Measurements from ENCODE around the gene GOLGA8B.
"Not testable (repeated sequence)": the region's sequence is repeated elsewhere in the genome, so short reads cannot be mapped to it uniquely, and the experiment has no call there.

Gene GOLGA8B

DNA sequence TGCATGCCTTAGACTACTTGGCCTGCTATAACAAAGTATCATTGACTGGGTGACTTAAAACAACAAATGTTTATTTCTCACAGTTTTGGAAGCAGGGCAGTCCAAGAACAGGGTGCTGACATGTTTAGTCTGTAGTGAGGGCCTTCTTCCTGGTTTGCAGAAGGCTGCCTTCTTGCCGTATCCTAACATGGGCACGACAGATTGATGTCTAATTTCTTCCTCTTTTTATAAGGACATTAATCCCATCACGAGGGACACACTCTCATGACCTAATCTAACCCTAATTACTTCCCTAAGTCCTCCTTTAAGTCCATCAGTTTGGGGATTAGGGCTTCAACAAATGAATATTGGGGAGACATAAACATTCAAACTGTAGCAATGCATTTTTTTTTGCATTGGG lies 10.9 kb upstream of the GOLGA8B start:
- WGBS, result 89% methylated on average over 3 of the region's 3 CpGs
- Histone ChIP-seq H3K27me3 (ENCODE audit: insufficient read depth, low read length) (no peaks in the 10 kb centered on the region), H3K4me3 (ENCODE audit: low read length) (no peak overlapping the region), H3K9me3 (ENCODE audit: insufficient read depth, low read depth, low read length) (no peaks in the 10 kb centered on the region), H3K4me1 (ENCODE audit: insufficient read depth, low read length) (no peaks in the 10 kb centered on the region), H3K9ac (ENCODE audit: low read depth, low read length) (no peak overlapping the region), H3K36me3 (ENCODE audit: insufficient read depth, low read length) (no peaks in the 10 kb centered on the region), H3K27ac (ENCODE audit: low read depth, low read length) (no peak overlapping the region)

DNA sequence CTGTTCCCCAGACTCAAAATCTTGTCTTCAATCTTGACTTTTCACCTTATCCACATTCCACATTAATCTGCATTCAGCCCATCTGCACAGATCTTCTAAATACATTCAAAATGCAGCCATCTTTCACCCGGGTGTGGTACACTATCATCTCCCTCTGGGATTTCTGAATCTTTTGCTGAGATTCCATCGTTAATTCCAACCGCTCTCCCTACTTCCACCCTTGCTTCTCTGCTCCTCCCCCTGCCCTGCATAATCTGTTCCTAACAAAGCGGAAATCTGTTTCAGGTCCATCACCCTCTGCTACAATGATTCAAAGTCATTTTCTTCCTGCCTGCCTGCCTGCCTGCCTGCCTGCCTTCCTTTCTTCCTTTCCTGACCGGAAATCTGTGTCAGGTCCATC lies 7.9 kb upstream of the GOLGA8B start:
- no peak overlapping the region for H3K4me3 ChIP-seq (ENCODE audit: low read length)
- no peaks in the 10 kb centered on the region for H3K36me3 ChIP-seq (ENCODE audit: insufficient read depth, low read length)
- H3K9ac ChIP-seq (ENCODE audit: low read depth, low read length), result no peak overlapping the region
- H3K9me3 ChIP-seq (ENCODE audit: insufficient read depth, low read depth, low read length), result no peaks in the 10 kb centered on the region
- no peaks in the 10 kb centered on the region for H3K4me1 ChIP-seq (ENCODE audit: insufficient read depth, low read length)
- H3K27ac ChIP-seq (ENCODE audit: low read depth, low read length), result no peak overlapping the region
- no peaks in the 10 kb centered on the region for H3K27me3 ChIP-seq (ENCODE audit: insufficient read depth, low read length)
- WGBS, result 84% methylated on average over 5 of the region's 5 CpGs

- Histone ChIP-seq H3K36me3 (ENCODE audit: insufficient read depth, low read length) (no peaks in the 10 kb centered on the region), H3K27ac (ENCODE audit: low read depth, low read length) (no peak overlapping the region), H3K27me3 (ENCODE audit: insufficient read depth, low read length) (peaks cover 17% of the 10 kb centered on the region), H3K4me1 (ENCODE audit: insufficient read depth, low read length) (0 out of 2 replicates have a peak, but pooled peaks cover 5% of the 10 kb centered on the region), H3K4me3 (ENCODE audit: low read length) (peak overlapping the region; percentile 37), H3K9ac (ENCODE audit: low read depth, low read length) (no peak overlapping the region), H3K9me3 (ENCODE audit: insufficient read depth, low read depth, low read length) (no peaks in the 10 kb centered on the region)
- WGBS, result 32% methylated on average over 9 of the region's 10 CpGs
Observed at GRCh38 chr15:34588046-34588674, 4.7 kb upstream of the GOLGA8B start.

- H3K27me3 ChIP-seq (ENCODE audit: insufficient read depth, low read length), result peaks cover 17% of the 10 kb centered on the region
- not testable (repeated sequence) for H3K36me3 ChIP-seq (ENCODE audit: insufficient read depth, low read length); H3K9ac ChIP-seq (ENCODE audit: low read depth, low read length); H3K27ac ChIP-seq (ENCODE audit: low read depth, low read length); H3K4me3 ChIP-seq (ENCODE audit: low read length); H3K9me3 ChIP-seq (ENCODE audit: insufficient read depth, low read depth, low read length); H3K4me1 ChIP-seq (ENCODE audit: insufficient read depth, low read length)
- WGBS, result 92% methylated on average over 4 of the region's 4 CpGs
Observed at GRCh38 chr15:34585966-34586365, 2.5 kb upstream of the GOLGA8B start.

- Histone ChIP-seq H3K4me3 (ENCODE audit: low read length) (no peak overlapping the region), H3K4me1 (ENCODE audit: insufficient read depth, low read length) (0 out of 2 replicates have a peak, but pooled peaks cover 5% of the 10 kb centered on the region), H3K27ac (ENCODE audit: low read depth, low read length) (no peak overlapping the region), H3K36me3 (ENCODE audit: insufficient read depth, low read length) (no peaks in the 10 kb centered on the region), H3K9me3 (ENCODE audit: insufficient read depth, low read depth, low read length) (no peaks in the 10 kb centered on the region), H3K27me3 (ENCODE audit: insufficient read depth, low read length) (peaks cover 17% of the 10 kb centered on the region), H3K9ac (ENCODE audit: low read depth, low read length) (no peak overlapping the region)
- WGBS, result 82% methylated on average over 7 of the region's 7 CpGs
Observed at GRCh38 chr15:34584996-34585395, 1.5 kb upstream of the GOLGA8B start.

GRCh38 chr15:34584330-34584668 lies 848 bp upstream of the GOLGA8B start:
- peak overlapping the region; percentile 81 for H3K9ac ChIP-seq (ENCODE audit: low read depth, low read length)
- no peaks in the 10 kb centered on the region for H3K9me3 ChIP-seq (ENCODE audit: insufficient read depth, low read depth, low read length)
- H3K27me3 ChIP-seq (ENCODE audit: insufficient read depth, low read length), result peaks cover 17% of the 10 kb centered on the region
- WGBS, result 60% methylated on average over 13 of the region's 13 CpGs
- H3K27ac ChIP-seq (ENCODE audit: low read depth, low read length), result no peak overlapping the region
- 0 out of 2 replicates have a peak, but pooled peaks cover 5% of the 10 kb centered on the region for H3K4me1 ChIP-seq (ENCODE audit: insufficient read depth, low read length)
- H3K4me3 ChIP-seq (ENCODE audit: low read length), result peak overlapping the region; percentile 84
- no peaks in the 10 kb centered on the region for H3K36me3 ChIP-seq (ENCODE audit: insufficient read depth, low read length)

DNA sequence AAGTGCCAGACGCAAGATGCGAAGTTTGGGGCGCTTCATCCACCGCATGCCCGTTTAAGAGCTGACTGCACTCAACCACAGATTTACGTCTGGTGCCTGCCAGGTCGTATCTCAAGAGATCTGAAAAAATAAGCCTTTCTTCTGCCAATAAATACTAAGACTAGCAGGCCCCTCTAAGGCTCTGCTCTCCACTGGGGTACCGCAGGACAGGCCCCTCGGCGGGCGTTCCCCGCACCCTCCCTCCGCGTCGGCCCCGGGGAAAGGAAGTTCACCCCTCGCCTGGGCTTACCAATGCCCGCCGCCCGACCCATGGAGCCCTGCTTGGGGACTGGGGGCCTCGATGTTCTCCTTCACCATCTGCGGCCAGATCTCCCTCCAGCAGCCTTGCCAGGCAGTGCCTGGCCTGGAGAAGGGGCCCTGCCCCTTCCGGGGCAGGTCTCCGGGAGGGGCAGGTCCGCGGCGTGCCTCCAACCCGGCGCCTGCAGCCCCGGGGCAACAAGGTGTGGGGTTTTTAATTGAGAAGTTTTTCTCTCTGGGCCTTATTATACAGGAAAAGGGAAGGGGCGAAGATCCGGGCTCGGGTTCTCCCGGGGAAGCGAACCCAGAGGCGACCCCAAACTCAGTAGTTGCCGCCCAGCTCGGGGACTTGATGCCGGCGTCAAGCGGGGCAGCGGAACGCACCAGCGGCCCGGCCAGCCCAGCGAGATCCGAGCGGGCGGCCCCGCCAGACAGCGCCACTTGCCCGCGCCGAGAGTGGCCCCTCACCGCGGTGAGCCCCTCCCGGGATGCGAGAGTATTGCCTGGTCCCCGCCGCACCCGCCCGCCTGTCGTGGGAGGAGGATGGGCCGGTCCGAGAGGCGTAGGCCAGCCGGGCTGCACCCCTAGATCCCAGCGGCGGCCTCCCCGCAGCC lies 735 bp downstream of the GOLGA8B start:
- WGBS, result 6% methylated on average over 70 of the region's 70 CpGs
- Histone ChIP-seq H3K27me3 (ENCODE audit: insufficient read depth, low read length) (peaks cover 17% of the 10 kb centered on the region), H3K4me1 (ENCODE audit: insufficient read depth, low read length) (0 out of 2 replicates have a peak, but pooled peaks cover 5% of the 10 kb centered on the region), H3K4me3 (ENCODE audit: low read length) (peak overlapping the region; percentile 84), H3K9ac (ENCODE audit: low read depth, low read length) (peak overlapping the region; percentile 81), H3K9me3 (ENCODE audit: insufficient read depth, low read depth, low read length) (no peaks in the 10 kb centered on the region), H3K27ac (ENCODE audit: low read depth, low read length) (no peak overlapping the region), H3K36me3 (ENCODE audit: insufficient read depth, low read length) (no peaks in the 10 kb centered on the region)

DNA sequence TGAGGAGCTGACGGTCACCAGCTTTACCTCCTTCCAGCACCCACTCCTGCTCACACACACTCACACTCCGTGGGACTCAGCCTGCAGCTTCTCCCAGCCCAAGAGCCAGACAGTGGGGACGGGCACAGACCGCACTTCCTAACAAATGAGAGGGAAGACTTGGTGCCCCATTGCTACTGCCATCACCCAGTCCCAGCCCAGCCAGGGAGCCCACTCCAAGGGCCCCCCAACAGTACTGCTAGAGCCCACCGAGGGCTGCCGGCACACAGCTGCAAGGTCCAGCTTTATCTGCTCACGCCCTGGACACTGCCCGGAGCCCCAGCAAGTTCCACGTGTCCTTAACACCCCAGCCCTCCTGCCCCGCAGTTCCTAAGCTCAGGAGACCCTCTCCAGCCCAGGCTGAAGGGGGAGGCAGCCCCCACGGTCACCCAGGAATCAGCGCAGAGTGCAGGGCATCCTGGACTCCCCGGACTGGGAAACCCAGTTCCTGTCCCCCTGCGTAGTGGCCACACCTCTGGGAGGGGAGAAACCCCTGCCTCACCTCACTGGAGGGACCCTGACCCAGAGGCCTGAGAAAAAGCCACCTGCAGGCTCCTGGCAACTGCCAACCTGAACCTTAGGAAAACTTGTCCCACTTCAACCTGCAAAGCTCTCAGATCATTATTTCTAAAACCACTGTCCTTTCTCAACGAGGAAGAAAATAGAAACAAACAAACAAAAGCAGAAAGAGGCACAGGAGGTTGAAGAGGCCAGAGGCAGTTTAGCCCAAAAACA lies 1.6 kb downstream of the GOLGA8B start:
- H3K4me3 ChIP-seq (ENCODE audit: low read length), result peak overlapping the region; percentile 84
- H3K4me1 ChIP-seq (ENCODE audit: insufficient read depth, low read length); H3K9me3 ChIP-seq (ENCODE audit: insufficient read depth, low read depth, low read length); H3K27ac ChIP-seq (ENCODE audit: low read depth, low read length); H3K36me3 ChIP-seq (ENCODE audit: insufficient read depth, low read length): not testable (repeated sequence)
- H3K9ac ChIP-seq (ENCODE audit: low read depth, low read length), result peak overlapping the region; percentile 81; the same call in 1 of the 2 replicates
- WGBS, result 84% methylated on average over 13 of the region's 15 CpGs
- peaks cover 17% of the 10 kb centered on the region for H3K27me3 ChIP-seq (ENCODE audit: insufficient read depth, low read length)

DNA sequence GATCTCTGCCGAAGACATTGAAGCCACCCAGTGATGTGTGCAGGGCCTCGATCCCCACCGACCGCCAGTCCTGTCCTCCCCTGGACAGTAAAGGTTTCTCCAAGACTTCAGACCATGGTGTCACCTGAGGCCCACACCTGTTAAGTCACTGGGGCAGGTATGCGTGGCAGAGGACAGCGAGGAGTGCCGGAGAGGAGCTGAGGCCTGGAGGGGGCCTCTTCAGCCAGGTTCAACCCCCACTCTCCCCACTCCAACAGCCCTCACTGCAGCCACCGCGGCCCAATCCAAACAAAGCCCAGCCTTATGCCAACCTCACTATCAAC lies 2.4 kb downstream of the GOLGA8B start:
- 95% methylated on average over 9 of the region's 9 CpGs for WGBS
- peaks cover 17% of the 10 kb centered on the region for H3K27me3 ChIP-seq (ENCODE audit: insufficient read depth, low read length)
- H3K4me3 ChIP-seq (ENCODE audit: low read length), result no peak overlapping the region
- H3K9ac ChIP-seq (ENCODE audit: low read depth, low read length), result no peak overlapping the region
- H3K4me1 ChIP-seq (ENCODE audit: insufficient read depth, low read length), result 0 out of 2 replicates have a peak, but pooled peaks cover 5% of the 10 kb centered on the region
- H3K27ac ChIP-seq (ENCODE audit: low read depth, low read length), result no peak overlapping the region
- no peaks in the 10 kb centered on the region for H3K36me3 ChIP-seq (ENCODE audit: insufficient read depth, low read length)
- no peaks in the 10 kb centered on the region for H3K9me3 ChIP-seq (ENCODE audit: insufficient read depth, low read depth, low read length)

- H3K4me3 ChIP-seq (ENCODE audit: low read length); H3K9me3 ChIP-seq (ENCODE audit: insufficient read depth, low read depth, low read length); H3K36me3 ChIP-seq (ENCODE audit: insufficient read depth, low read length); H3K4me1 ChIP-seq (ENCODE audit: insufficient read depth, low read length); H3K27ac ChIP-seq (ENCODE audit: low read depth, low read length); H3K9ac ChIP-seq (ENCODE audit: low read depth, low read length): not testable (repeated sequence)
- WGBS, result 90% methylated on average over 15 of the region's 15 CpGs
- H3K27me3 ChIP-seq (ENCODE audit: insufficient read depth, low read length), result peaks cover 17% of the 10 kb centered on the region
Observed at GRCh38 chr15:34580251-34581042, 3.0 kb downstream of the GOLGA8B start.
